BJ (cell line): ENCODE data around the gene GPC6. TPM values are rescaled to one million over a fixed set of nuclear protein-coding genes. Genes with fewer than 3 reads are reported as not detected.

Source experiments
- CTCF ChIA-PET: fragments of 350-600 bp; formaldehyde crosslinking; extraction: SDS; loops from one replicate; lab custom pipeline; 2021; ENCODE audit warnings: antibody characterized with exemption, inconsistent platforms; lab: Yijun Ruan, JAX
- POLR2A ChIA-PET: fragments of 300-600 bp; sonication (Branson Sonifier 250); formaldehyde crosslinking; extraction: SDS; loops from one replicate; lab custom pipeline; 2021; ENCODE audit warnings: antibody characterized with exemption; lab: Charles Lee
- DNase-seq: peaks from one replicate; pipeline ENCODE4 v3.0.0-alpha.2; 2011; ENCODE audit warnings: low read depth
- H3K27me3 ChIP-seq: 2 replicates; pipeline ENCODE4 v1.6.0; 2011; ENCODE audit warnings: low read length; ENCODE audit not compliant: control insufficient read depth, insufficient read depth
- H3K36me3 ChIP-seq: 2 replicates; pipeline ENCODE4 v1.5.1; 2011; ENCODE audit warnings: low read length; ENCODE audit not compliant: control insufficient read depth, insufficient read depth
- H3K4me3 ChIP-seq: 2 replicates; pipeline ENCODE4 v1.5.1; 2011; ENCODE audit warnings: low read depth, mild to moderate bottlenecking, control low read depth, low read length
- polyA plus RNA-seq: library from polyadenylated mRNA; depleted of rRNA; stranded (reverse); fragments of >200 nt; gene quantifications from 2 replicates; pipeline ENCODE4 v1.2.3, GENCODE V29; 2011
- TF ChIP-seq, protein P1 (sequence below): IDR thresholded peaks from 2 replicates; pipeline ENCODE4 v1.5.1; 2011; ENCODE audit warnings: low read depth, mild to moderate bottlenecking, control low read depth, inconsistent platforms, low read length, moderate library complexity; ENCODE audit not compliant: insufficient read depth

Gene GPC6
- polyA plus RNA-seq, 1 experiment = 23.0 TPM

DNA sequence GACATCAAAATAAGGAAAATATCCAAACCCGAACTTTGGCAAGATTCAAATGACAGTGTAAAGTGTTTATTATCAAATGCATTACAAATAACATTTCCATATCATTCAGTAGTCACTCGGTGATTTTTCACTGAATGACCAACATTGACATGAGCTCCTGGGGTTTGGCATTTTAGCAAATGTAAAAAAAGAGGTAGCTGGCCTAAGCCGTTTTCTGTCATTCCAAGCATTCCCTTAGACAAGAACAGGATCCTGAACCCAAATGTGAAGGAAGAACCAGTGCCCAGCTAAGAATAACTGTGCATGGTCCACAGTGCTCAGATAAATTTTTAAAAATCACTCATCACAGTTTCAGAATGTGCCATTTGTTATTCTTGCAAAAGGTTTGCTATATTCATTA is 327.9 kb downstream of the GPC6 start:
- DNase-seq = no peak
- POLR2A ChIA-PET = no interaction called here

DNA sequence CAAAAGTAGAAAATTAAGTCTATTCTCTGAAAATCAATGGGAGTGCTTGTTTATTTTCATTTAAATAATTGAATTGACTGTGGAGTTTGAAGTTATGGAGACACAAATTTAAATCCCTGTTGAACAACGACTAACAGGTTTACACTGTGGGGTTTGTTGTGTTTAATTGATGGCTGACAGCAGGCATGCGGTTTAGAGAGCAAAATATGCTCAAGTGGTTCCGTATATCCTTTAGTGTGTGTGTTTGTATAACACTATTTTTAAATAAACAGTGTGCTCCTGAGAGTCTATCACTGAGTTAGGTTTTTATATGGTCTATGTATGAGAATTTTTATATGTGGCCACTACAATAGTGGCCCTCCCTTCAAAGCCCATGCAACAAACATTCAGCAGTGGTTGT is 332.0 kb downstream of the GPC6 start:
- no peak overlapping the region for H3K4me3 ChIP-seq
- TF ChIP-seq, protein P1, sequence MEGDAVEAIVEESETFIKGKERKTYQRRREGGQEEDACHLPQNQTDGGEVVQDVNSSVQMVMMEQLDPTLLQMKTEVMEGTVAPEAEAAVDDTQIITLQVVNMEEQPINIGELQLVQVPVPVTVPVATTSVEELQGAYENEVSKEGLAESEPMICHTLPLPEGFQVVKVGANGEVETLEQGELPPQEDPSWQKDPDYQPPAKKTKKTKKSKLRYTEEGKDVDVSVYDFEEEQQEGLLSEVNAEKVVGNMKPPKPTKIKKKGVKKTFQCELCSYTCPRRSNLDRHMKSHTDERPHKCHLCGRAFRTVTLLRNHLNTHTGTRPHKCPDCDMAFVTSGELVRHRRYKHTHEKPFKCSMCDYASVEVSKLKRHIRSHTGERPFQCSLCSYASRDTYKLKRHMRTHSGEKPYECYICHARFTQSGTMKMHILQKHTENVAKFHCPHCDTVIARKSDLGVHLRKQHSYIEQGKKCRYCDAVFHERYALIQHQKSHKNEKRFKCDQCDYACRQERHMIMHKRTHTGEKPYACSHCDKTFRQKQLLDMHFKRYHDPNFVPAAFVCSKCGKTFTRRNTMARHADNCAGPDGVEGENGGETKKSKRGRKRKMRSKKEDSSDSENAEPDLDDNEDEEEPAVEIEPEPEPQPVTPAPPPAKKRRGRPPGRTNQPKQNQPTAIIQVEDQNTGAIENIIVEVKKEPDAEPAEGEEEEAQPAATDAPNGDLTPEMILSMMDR = no peak
- DNase-seq = no peak
- ChIA-PET CTCF (no interaction called here), POLR2A (no interaction called here)
- H3K36me3 ChIP-seq = no peaks in the 10 kb centered on the region
- H3K27me3 ChIP-seq = no peaks in the 10 kb centered on the region

More for the DNA sequence above, 327.9 kb downstream of the GPC6 start:
- H3K36me3 ChIP-seq = no peaks in the 10 kb centered on the region
- CTCF ChIA-PET = no interaction called here
- H3K4me3 ChIP-seq = no peak overlapping the region
- TF ChIP-seq, protein P1 = no peak
- H3K27me3 ChIP-seq = no peaks in the 10 kb centered on the region

DNA sequence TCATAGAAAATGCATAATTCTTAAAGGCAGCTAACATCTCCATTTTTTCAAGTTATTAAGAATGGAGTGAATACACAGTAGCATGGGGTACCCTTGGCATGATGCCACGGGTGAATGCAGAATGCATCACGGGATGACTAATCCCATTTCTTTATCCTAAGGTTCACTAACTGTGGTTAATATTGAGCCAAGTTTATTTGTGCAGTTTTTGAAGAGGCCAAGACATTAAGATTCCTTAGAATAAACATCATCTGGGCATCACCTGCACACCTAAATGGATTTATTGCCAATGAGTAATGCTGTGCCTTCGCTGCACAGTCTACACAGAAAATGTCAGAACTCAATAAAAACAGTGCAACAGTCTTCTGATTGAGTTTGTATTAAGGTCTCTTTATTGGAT is 333.1 kb downstream of the GPC6 start:
- TF ChIP-seq, protein P1 = no peak
- POLR2A ChIA-PET = no interaction called here
- H3K27me3 ChIP-seq = no peaks in the 10 kb centered on the region
- CTCF ChIA-PET = no interaction called here
- H3K4me3 ChIP-seq = no peak overlapping the region
- DNase-seq = no peak
- H3K36me3 ChIP-seq = no peaks in the 10 kb centered on the region

DNA sequence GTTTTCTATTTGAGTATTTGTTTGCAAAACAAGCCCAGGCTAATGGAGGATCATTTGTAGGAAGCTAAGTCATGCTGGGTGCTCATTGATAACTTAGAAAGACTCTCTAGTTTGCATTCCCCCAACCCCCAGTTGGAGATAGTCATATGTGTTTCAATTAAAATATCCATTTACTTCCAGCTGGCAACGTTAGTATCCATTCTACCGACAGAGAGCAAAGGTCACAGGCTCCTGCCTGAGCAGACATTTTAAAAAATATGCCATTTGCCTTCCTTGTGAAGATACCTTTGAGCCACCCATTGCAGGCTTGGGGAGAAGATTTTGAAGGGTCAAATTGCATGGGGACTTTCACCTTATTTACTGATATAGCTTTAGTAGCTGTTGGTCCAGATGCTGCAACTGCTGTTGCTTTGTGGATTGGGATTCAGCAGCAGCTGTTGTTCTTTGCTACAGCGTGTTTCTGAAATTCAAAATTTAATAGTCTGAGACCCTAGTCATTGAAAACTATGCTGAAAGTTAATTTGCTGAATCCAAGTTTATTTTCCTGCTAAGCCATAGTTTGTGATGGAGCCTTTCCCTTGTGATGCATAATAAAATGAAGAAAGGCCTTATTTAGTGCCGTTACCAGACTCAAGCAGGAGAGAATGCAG is 335.1 kb downstream of the GPC6 start:
- POLR2A ChIA-PET = no interaction called here
- TF ChIP-seq, protein P1 = no peak
- H3K27me3 ChIP-seq = no peaks in the 10 kb centered on the region
- CTCF ChIA-PET = no interaction called here
- no peak overlapping the region for H3K4me3 ChIP-seq
- no peak for DNase-seq
- no peaks in the 10 kb centered on the region for H3K36me3 ChIP-seq

DNA sequence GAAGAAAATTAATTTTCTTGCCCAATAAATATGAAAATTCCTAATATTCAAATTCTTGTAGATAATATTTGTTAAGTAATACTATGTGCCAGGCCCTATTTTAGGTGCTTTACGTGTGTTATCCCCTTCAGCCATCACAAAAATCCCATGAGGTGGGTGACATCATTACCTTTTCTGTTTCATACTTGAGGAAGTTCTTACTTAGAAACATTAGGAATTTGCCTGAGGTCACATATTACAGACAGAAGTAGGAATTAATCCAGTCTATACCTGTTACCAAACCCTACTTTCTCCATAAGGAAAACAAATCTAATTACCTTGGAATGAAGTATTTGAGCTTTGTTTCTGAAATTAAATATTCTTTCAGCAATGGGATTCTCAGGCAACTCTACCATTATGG is 336.1 kb downstream of the GPC6 start:
- POLR2A ChIA-PET = no interaction called here

More for the DNA sequence above, 336.1 kb downstream of the GPC6 start:
- TF ChIP-seq, protein P1 = no peak
- Histone ChIP-seq H3K27me3 (no peaks in the 10 kb centered on the region), H3K4me3 (no peak overlapping the region), H3K36me3 (no peaks in the 10 kb centered on the region)
- CTCF ChIA-PET = no interaction called here
- DNase-seq = no peak
